GM21528 (cell line): ENCODE data around the gene TSPAN4.

ENCODE experiments used
- ATAC-seq: cut with Tn5 transposase; IDR thresholded peaks from one replicate; pipeline ENCODE4 v1.9.1; 2021; ENCODE audit warnings: mild to moderate bottlenecking, moderate library complexity; ENCODE audit not compliant: unreplicated experiment, low FRiP score

Gene TSPAN4

DNA sequence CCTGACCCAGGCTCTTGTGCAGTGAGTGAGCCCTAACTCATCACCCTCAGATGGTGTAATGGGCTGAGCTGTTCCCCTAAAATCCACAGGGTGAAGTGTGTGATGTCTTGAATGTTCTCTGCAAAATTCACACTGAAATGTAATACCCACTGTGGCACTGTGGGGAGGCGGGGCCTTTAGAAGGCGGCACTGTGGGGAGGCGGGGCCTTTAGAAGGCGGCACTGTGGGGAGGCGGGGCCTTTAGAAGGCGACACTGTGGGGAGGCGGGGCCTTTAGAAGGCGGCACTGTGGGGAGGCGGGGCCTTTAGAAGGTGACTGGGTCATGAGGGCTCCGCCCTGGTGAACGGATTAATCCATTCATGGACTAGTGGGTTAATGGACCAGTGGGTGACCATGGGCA is 34.9 kb downstream of the TSPAN4 start:
- ATAC-seq = no peak

DNA sequence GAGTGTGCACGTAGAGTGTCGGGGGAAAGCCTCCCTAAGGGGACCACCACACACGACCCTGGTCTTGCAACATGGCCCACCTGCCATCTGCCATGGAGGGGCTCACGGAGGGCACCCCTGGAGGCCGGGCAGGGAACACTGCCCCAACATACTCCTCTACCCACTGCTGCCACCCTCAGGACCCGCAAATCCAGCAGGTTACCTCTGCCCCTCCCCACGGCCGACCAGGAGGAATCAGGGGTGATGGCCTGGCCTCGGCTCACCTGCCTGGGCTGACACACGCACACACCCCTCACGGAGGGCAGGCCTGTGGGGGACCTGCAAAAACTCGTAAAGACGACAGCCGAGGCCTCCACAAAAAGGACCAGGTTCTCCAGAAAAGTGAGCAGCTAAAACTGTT is 37.8 kb downstream of the TSPAN4 start:
- ATAC-seq = no peak

DNA sequence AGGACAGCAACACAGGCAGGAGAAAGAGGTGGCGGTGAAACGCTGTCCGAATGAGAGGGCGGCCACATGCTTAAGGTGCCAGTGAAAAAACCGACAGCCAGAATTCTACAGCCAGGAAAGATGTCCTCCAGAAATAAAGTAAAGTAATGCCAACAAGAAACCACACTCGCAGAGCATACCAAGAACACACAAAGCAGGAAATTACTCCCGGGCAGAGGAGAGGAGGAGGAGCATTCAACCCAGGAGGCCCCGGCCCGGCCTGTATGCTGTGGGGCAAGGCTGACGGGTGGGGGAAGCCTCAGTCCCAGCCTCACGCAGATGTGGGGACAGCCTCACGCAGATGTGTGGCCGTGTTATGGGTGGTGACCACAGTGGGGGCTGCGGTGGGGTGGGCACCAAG is 39.9 kb downstream of the TSPAN4 start:
- no peak for ATAC-seq

DNA sequence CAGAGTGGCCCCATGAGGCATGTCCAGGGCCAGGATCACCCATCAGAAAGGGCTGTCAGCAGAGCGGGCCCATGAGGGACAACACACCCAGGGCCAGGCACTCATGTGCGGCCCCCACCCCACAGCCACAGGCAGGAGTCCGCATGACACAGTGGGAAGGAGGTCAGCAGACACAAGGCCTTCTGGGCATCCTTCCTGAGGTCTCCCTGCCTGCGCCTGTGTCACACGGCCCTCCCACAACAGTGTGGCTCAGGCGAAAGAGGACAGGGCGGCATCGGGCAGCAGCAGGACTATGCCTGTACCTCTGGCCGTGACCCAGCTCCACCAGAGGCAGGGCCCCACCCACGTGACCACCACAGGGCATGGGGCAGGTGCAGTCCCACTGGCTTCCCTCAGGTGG is 40.9 kb downstream of the TSPAN4 start:
- ATAC-seq = no peak

DNA sequence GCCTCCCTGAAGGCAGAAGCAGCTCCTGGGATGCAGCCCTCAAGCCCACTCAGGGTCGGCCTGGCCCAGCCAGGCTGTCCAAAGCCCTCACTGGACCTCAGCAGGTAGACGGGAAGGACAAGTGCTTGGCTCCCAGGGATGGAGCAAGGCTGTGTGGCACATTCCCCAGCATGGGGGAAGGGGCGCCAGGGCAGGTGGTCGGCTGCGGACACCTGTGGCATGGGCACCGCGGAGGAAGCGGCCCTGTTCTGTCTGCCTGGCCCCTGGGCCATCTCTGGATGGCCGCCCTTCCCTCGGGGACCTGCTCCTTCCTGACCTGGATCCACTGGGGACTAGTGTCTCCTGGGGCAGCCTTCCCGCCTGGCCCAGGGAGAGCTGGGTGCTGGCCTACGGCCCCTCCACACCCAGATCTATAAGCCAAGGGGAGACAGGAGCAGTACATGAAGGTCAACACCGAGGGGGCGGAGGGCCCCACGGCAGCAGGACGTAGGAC is 42.0 kb downstream of the TSPAN4 start:
- no peak for ATAC-seq

DNA sequence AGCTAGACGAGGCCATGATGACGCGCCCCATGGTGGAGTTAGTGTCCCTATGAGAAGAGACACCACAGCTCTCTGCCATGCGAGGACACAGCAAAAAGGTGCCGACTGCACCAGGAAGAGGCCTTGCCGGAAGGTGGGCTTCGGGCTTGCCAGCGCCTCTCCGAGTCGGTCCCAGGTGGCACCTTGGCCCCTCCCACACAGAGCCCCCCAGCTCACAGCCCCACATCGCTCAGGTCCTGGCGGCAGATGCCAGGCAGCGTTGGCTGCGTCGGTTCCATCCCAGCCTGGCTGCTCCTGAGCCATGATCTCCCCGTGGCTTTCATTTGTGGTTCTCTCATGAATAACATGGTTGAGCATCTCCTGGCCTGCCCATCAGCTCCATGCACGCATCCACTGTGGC is 43.9 kb downstream of the TSPAN4 start:
- ATAC-seq = no peak

DNA sequence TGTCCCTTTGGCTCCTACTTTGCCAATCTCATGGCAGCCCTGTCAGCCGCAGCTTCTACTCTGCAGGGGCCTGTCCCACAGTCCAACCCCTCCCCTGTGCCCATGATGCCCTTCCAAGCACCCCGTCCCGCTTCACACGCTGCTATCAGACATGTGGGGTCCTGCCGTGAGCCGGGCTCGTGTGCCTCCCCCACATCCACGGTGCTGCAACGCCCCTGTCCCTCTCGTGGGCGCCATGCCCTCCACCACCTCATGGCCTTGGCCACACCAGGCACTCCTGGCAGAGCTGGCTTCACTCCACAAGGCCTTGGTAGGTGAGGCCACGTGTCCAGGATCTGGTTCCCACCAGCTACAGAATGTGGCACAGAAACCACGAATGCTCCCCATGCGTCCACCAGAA is 44.9 kb downstream of the TSPAN4 start:
- no peak for ATAC-seq

DNA sequence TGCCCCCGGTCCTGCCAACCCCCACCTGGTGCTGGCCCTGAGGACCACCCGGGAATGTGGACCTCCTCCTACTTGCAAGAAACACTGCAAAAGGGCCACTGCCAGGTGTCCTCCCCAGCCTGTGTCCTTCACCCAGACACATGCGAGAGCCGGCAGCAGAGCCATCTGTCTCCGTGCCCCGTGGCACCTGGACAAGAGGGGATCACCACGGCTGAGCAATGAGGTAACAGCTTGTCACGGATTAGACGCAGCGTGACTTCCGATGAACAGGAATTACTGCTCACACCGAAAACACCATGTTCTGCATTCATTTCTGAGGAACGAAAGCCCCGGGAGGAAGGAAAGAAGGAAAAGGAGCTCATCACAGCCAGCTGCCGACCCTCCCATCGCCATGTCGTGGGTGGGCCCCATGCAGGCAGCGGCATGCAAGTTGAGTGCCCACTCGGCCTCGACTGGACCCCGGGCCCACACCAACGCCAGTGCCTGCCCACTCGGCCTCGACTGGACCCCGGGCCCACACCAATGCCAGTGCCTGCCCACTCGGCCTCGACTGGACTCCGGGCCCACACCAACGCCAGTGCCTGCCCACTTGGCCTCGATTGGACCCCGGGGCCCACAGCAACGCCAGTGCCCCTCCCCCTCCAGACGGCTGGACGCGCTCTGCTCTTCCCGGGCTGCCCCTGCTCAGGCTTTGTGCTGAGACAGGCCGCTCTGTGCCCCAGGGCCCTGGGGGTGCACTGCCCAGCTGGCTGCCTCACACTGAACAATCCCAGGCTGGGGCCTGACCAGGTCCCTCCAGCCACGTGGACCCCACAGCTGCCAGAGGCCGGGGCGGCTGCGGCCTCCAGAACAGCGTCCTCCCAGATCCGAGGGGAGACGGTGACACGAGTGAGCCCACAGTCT is 45.9 kb downstream of the TSPAN4 start:
- ATAC-seq = no peak

DNA sequence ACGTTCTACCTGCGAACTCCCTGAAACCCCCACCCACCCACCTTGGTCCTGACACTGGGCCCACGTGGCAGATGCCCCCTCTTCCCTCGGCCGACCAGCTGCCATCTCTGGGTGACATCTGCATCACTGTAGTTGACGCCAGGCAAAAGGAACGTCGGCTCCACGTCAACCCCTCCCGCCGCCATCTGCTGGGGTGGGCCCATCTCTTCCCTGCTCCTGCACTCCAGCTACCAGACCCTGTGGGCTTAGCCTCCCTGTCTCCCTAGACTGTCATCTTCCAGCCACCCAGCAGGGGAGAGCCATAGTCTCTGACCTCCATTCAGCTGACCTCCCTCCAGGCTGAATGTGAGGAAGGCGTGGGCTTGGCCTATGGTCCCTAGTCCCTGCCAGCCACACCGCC is 46.6 kb downstream of the TSPAN4 start:
- no peak for ATAC-seq

DNA sequence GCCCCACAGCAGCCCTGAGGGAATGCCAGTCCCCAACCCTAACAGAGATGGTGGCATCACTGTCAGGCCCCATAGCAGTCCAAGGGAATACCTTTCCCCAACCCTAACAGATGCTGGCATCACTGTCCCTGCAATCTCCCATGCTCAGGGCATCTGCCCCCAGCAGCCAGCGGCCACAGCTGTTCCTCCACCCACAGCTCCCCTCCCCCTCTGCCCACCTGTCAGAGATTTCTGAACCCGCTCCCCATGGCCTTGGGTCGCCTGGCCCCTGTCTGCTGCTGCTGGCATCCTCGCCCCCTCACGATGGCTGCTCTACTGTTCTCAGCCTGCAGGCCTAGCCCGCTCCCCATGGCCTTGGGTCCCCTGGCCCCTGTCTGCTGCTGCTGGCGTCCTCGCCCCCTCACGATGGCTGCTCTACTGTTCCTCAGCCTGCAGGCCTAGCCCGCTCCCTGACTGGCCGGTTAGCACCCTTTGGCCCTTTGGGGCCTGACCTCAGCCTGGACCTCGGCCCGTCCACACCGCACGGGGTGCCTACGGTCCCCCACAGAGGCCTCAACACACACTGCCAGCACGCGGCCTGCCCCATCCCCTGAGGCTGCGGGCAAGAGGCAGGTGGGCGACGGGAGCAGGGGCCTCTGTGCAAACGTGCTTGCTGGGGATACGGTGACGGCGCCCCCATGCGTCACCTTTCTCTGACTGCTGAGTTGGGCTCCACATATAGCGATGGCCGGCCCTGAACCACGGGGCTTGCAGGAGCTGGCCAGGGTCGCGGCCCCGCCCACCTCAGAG is 47.2 kb downstream of the TSPAN4 start:
- ATAC-seq = no peak

DNA sequence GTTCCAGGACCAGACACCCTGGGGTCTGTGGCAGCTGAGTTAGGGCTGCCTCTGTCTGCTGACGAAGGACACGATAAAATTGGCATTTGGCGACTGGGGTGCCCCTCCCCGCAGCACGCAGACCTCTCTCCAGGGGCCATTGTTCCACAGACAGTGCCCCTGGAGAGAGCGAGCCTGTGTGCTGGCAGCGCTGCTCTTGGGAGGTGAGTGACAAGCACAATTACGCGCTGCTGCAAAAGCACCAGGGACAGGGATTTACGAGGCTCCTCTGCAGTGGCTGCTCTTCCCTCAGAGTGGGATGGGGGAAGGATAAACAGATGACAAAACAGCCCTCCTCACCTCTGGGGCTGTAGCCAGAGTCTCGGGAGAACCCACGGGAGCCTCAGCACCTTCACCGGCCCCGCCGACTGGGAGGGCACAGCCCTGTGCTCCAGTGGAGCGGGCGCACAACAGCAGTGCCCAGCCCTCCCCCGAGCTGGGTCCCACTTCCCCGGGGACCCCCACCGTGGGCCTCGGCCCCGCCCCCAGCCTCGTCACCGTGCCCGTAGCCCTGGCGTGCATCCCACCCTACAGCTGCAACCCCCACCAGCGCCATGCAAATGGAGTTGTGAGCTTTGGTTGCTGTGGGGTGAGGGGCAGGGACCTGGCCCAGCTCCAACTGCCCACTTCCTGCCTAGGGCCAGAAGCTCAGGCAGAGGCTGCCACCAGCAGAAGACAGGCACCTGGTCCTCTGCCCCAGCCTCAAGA is 48.3 kb downstream of the TSPAN4 start:
- ATAC-seq = no peak

DNA sequence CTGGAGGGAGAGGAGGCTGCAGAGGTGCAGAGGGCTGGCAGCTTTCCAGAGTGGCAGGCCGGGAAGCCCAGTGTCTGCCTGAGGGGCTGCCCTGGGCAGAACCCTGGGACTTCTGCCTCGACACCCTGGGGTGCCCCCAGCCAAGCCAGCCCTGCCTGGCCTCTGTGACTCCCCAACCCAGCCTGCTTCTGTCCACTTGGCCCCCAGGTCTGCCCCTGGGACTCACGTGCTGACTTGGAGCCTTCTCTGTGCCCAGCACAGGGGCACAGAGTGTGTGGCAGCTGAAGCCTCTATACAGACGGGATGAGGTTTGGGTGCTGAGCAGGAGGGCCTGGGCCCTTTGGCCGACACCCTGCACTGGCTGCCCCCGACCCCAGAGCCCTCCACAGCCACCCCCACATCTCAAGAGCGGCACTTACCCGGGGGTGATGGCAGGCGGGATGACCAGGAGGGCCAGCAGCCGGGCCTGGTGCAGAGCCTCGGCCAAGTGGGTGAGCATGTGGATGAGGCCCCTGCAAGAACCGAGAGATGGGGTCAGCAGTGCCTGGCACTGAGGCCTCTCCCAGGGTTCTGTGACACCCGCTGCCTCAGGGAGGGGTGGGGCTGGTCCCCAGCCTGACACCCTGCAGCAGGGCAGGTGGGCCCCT is 50.5 kb downstream of the TSPAN4 start:
- ATAC-seq = no peak

DNA sequence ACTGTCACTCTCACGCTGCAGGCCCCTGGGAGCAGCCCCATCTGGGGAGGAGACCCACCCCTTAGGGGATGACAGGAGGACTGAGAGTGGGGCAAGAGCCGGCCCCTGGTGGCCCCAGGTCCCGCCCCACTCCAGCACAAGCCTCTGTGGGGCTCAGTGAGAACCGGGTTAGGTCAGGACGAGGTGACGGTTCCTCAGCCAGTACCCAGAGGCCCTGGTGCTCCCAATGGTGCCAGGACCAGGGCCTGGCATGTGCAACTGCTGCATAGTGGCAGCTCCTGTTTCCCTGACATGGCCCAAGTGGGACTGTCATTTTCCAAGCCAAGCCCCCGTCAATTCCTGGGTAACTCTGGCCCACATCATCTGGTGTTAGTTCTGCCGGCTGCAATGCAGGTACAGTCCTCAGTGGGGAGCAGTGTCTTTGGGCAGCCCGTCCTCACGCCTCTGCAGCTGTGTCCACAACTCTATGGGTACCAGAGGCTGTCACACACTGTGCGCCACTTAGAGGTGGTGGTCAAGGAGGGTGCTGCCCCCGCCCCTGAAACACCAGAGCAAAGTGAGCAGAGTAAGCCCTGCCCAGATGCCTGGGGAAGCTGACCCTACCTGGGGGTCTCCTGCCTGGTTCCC is 52.0 kb downstream of the TSPAN4 start:
- ATAC-seq = no peak

DNA sequence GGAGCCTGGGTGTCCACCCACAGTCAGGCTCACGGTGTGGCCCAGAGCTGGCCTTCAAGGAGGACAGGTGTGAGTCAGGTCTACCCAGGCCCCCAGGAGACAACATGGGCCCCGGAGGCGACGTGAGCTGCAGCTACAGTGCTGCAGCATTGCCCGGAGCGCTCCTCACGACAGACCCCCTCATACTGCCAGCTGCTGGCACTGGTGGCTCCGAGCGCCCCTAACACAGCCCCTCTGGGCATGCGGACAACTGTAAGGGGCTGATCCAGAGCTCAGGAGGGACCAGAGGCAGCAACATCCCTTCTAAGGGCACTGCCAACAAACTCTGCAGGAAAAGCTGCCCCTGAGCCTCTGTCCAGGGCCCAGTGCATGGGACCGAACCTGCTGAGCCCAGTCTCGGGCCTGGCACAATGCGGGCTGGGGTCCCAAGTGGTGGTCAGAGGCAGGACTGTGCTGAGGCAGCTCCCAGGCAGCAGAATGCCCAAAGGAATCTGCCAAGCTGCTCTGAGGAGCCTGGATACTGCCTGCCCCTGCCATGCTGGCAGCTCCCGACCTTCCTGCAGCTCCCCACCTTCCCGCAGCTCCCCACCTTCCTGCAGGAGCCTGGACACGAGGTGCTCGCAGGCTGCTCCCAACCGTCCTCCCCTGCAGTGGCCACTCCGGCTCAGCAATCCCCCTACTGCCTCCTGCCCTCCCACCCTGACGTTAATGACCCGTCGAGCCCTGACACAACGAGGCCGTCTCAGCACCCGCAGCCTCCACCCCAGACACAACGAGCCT is 52.9 kb downstream of the TSPAN4 start:
- ATAC-seq = no peak

DNA sequence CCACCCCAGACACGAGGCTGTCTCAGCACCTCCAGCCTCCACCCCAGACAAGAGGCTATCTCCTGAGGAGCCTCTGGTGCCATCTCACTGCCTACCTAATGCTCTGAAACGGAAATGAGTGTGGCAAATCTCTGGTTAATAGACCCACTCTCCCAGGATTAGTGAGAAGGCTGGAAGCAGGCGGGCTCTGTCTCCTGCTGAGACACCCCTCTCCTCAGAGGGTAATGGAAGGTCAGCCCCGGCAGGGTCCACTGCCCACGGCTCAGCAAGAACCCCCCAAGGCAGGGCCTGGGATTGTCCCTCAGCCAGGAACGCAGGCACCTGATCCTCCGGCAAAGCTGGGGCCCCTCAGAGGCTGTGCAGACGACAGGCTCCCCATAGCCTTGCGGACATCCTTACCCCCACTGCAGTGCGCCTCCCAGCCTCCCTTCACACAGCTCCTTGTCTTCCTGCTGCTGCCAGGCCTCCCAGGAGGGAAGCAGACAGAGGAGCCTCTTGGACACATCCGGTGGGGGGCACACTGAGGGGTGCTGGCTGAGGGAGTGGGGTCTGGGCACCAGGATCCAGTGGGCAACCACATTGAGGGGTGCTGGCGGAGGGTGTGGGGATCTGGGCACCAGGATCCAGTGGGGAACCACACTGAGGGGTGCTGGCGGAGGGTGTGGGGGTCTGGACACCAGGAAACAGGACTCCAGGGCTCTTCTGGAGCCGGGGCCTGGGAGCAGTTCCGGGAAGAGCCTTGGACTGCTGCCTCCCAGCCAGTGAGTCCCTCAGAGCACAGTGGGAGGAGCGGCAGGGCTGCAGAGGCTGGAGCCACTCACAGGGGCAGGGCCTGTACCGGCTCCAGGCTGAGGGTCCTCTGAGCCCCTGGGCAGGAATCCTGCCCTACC is 54.8 kb downstream of the TSPAN4 start:
- no peak for ATAC-seq

DNA sequence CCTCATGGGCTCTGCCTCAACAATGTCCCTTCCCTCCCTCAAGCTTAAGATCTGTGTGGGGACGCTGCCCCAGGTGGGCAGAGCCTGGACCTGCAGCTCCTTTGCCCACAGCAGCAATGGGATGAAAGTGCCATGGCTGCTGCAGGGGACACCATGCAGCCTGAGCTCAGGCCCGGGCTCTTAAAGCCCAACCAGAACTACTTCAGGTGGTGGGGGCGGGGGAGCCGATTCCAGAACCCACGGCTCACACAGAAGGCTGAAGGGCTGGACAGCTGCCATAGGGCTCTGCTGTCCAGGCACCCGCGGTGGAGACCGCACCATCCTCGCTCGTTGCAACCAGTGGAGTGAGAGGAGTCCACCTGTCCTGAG is 55.5 kb downstream of the TSPAN4 start:
- no peak for ATAC-seq

DNA sequence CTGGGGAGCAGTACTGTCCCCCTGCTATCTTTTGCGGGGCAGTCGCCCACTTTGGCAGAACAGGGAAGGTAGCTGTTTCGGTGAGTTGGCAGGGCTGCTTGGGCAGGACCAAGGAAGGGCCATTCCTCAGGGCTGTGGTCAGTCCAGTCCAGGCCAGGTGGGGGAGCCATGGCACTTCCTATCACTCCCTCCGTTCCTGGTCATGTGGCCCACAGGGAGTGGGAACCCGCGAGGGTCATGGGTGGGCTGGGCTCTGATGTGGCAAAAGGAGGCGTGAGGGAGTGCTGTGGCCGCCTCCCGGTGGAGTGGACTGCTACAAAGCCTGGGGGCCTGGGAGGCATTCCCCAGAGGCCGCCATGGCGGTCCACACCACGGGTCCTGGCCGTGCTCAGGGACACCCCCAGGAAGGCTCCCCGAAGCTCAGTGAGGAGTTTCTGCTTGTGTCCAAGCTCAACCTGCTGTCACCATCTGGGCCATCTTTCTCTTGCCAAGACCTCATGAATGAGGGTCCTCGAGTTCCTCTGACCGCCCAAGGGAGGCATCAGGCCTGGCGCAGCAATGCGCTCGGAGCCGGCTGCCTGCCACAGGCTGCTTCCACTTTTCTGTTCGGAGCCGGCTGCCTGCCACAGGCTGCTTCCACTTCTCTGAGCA is 56.0 kb downstream of the TSPAN4 start:
- ATAC-seq = no peak

DNA sequence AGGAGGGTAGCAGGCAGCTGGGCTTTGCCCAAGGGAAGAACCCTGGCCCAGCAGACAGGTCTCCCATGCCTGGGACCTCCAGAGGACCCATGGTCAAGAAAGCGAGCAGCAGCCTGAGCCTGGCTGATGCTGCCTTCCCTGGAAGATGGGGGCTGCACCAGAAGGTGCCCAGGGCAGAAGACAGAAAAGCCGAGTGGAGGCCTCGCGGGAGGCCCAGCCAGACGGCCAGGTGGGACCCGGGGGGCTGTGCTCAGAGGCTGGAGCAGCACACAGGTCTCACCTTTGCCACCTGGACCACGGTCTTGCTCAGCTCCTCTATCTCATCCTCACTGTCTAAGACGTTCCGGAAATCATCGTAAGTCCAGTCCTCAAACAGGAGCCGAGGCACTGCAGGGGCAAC is 57.1 kb downstream of the TSPAN4 start:
- no peak for ATAC-seq
